GM12801 (cell line): ENCODE results near the gene DNAJB1.

Experiments used
- CTCF ChIP-seq: IDR thresholded peaks from one replicate; pipeline ENCODE4 v1.5.1; 2011; ENCODE audit warnings: control low read depth; ENCODE audit not compliant: insufficient read length; ENCODE audit errors: extremely low read depth

DNAJB1 gene

GRCh38 chr19:14519245-14519859 is 1.2 kb upstream of the DNAJB1 start:
- TF ChIP-seq CTCF, result no peak

- no peak for TF ChIP-seq CTCF
Measured at GRCh38 chr19:14517446-14517839, 754 bp downstream of the DNAJB1 start.

GRCh38 chr19:14516746-14517438 is 1.3 kb downstream of the DNAJB1 start:
- TF ChIP-seq CTCF, result no peak

DNA sequence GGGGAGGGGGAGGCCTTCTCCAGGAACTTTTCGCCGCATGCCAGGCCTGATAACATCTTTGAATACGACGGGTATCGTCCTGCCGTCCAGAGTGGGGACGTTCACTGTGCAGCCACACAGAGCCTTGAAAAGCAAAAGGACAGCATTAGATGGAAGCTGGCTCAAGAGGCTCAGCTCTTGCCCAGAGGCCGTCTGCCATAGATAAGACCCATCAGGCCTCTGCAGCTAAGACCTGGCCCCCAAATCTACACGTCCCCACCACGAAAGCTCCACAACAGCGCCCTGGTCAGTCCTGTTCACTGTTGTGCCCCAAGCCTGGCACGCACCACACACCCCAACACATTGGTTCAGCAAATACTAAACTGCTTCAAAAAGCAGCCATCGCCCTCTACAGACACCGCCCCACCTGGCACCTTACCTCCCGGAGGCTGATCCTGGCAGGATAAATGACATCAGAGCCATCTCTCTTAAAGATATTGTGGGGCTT is 2.1 kb downstream of the DNAJB1 start:
- no peak for TF ChIP-seq CTCF

- no peak for TF ChIP-seq CTCF
Measured at GRCh38 chr19:14515501-14516047, 2.6 kb downstream of the DNAJB1 start.

- TF ChIP-seq CTCF, result no peak
Measured at GRCh38 chr19:14514215-14514863, 3.9 kb downstream of the DNAJB1 start.

DNA sequence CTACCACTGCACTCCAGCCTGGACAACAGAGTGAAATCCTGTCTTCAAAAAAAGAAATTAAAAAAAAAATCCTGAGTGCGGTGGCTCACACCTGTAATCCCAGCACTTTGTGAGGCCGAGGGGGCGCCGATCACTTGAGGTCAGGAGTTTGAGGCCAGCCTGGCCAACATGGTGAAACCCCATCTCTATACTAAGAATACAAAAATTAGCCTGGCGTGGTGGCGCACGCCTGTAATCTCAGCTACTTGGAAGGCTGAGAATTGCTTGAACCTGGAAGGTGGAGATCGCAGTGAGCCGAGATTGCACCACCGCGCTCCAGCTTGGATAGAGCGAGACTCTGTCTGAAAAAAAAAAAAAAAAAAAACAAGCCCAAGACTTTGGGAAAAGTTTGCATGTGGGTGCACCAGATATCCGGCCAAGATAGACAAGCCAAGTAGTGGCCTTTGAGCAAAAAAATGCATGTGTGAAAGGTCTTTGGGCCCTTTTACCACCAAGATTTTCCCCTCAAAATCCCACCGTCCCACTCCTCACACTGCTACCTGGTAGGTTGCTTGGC is 5.7 kb downstream of the DNAJB1 start:
- no peak for TF ChIP-seq CTCF
